ENCODE data around the gene NIPAL3. TPM values are rescaled to one million over a fixed set of nuclear protein-coding genes. Genes with fewer than 3 reads are reported as not detected.

Gene NIPAL3
- polyA plus RNA-seq, 2 donors: 10.3 to 11.3 TPM

DNA sequence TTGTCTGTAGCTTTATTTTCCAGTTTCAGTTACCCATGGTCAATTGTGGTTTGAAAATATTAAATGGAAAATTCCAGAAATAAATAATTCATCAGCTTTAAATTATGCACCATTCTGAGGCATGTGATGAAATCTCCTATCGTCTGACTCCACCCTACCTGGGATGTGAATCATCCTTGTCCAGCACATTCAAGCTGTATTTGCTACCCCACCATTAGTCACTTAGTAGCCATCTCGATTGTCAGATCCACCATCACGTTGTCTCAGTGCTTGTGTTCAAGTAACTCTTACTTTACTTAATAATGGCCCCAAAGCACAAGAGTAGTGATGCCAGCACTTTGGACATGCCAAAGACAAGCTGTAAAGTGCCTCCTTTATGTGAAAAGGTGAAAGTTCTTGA is 6.1 kb upstream of the NIPAL3 start:
- 44 to 59% methylated on average over 3 of the region's 3 CpGs for WGBS, 2 donors
- Histone ChIP-seq H3K4me1 (ENCODE audit: control insufficient read depth in 2 of 2, insufficient read depth in 2 of 2, low read length in 1 of 2) (no peaks in the 10 kb centered on the region), H3K27me3 (ENCODE audit: control insufficient read depth in 1 of 2, insufficient read depth in 2 of 2, low read length in 2 of 2) (no peaks in the 10 kb centered on the region), H3K36me3 (ENCODE audit: control insufficient read depth in 2 of 2, insufficient read depth in 2 of 2, low read length in 1 of 2) (no peaks in the 10 kb centered on the region), H3K9me3 (ENCODE audit: control insufficient read depth in 2 of 2, insufficient read depth in 1 of 2, low read depth in 1 of 2, low read length in 1 of 2) (no peaks in the 10 kb centered on the region), H3K4me3 (ENCODE audit: low read depth in 1 of 2, low read length in 2 of 2) (no peak overlapping the region), H3K27ac (ENCODE audit: low read depth in 2 of 2, low read length in 1 of 2) (no peak overlapping the region)

DNA sequence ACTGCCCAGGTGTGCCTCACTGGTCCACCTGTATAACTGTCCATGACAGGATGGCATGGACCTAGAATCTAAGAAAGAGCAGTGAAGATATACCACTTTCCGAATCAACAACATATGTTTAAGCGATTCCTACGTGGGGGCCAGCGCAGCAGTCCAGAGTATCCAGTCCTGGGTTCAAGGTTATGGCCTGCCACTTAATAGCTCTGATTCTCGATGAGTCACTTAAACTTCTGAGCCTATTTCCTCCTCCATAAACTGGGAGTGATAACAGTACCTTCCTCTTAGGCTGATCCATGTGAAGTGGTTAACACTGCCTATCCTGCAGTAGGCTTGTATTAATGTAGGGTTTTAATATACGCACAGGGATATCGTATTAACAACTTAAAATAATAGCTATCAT is 4.9 kb upstream of the NIPAL3 start:
- H3K36me3 ChIP-seq (ENCODE audit: control insufficient read depth in 2 of 2, insufficient read depth in 2 of 2, low read length in 1 of 2): no peaks in the 10 kb centered on the region
- no peak overlapping the region for H3K27ac ChIP-seq (ENCODE audit: low read depth in 2 of 2, low read length in 1 of 2)
- H3K4me1 ChIP-seq (ENCODE audit: control insufficient read depth in 2 of 2, insufficient read depth in 2 of 2, low read length in 1 of 2): no peaks in the 10 kb centered on the region
- WGBS, 2 donors: 92 to 95% methylated on average over 7 of the region's 7 CpGs
- H3K4me3 ChIP-seq (ENCODE audit: low read depth in 1 of 2, low read length in 2 of 2): no peak overlapping the region
- no peaks in the 10 kb centered on the region for H3K27me3 ChIP-seq (ENCODE audit: control insufficient read depth in 1 of 2, insufficient read depth in 2 of 2, low read length in 2 of 2)
- no peaks in the 10 kb centered on the region for H3K9me3 ChIP-seq (ENCODE audit: control insufficient read depth in 2 of 2, insufficient read depth in 1 of 2, low read depth in 1 of 2, low read length in 1 of 2)

DNA sequence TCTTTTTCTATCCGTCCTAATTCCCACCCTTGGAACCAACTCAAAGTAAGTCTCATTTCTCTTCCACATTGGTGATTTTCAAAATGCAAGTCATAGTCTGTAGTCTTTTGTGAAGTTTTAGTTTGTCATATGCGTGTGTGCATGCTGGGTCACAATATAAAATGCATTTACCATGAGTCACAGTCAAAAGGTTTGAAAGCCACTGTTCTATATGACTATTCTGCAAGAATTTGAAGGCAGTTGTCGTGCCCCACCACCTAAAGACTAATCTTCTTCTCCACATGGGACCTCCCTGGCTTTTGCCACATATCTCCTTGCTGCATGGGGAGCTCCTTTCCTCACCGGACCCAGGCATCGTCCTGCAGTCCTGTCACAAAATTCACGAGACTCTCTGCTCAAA is 3.6 kb upstream of the NIPAL3 start:
- Histone ChIP-seq H3K36me3 (ENCODE audit: control insufficient read depth in 2 of 2, insufficient read depth in 2 of 2, low read length in 1 of 2) (no peaks in the 10 kb centered on the region), H3K9me3 (ENCODE audit: control insufficient read depth in 2 of 2, insufficient read depth in 1 of 2, low read depth in 1 of 2, low read length in 1 of 2) (no peaks in the 10 kb centered on the region), H3K27ac (ENCODE audit: low read depth in 2 of 2, low read length in 1 of 2) (no peak overlapping the region), H3K27me3 (ENCODE audit: control insufficient read depth in 1 of 2, insufficient read depth in 2 of 2, low read length in 2 of 2) (no peaks in the 10 kb centered on the region), H3K4me3 (ENCODE audit: low read depth in 1 of 2, low read length in 2 of 2) (no peak overlapping the region), H3K4me1 (ENCODE audit: control insufficient read depth in 2 of 2, insufficient read depth in 2 of 2, low read length in 1 of 2) (peaks cover 0 to 2% of the 10 kb centered on the region in 2 donors)
- WGBS, 2 donors: 71 to 73% methylated on average over 6 of the region's 6 CpGs

DNA sequence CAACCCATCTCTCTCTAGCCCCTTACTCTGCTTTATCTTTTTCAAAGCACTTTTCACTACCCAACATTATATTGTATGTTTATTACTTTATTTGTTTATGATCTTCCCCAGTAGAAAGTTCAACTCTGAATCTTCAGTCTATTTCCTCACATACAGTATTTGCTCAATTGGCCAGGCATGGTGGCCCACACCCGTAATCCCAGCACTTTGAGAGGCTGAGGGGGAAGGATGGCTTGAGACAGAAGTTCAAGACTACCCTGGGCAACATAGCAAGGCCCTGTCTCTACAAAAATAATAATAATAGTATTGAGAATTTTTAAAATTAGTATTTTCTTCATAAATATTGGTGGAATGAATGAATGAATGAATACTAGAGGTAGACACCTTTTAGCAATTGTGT is 3.2 kb upstream of the NIPAL3 start:
- Histone ChIP-seq H3K4me1 (ENCODE audit: control insufficient read depth in 2 of 2, insufficient read depth in 2 of 2, low read length in 1 of 2) (peaks cover 0 to 4% of the 10 kb centered on the region in 2 donors), H3K36me3 (ENCODE audit: control insufficient read depth in 2 of 2, insufficient read depth in 2 of 2, low read length in 1 of 2) (no peaks in the 10 kb centered on the region), H3K27me3 (ENCODE audit: control insufficient read depth in 1 of 2, insufficient read depth in 2 of 2, low read length in 2 of 2) (no peaks in the 10 kb centered on the region), H3K27ac (ENCODE audit: low read depth in 2 of 2, low read length in 1 of 2) (no peak overlapping the region), H3K4me3 (ENCODE audit: low read depth in 1 of 2, low read length in 2 of 2) (no peak overlapping the region), H3K9me3 (ENCODE audit: control insufficient read depth in 2 of 2, insufficient read depth in 1 of 2, low read depth in 1 of 2, low read length in 1 of 2) (no peaks in the 10 kb centered on the region)
- 68 to 95% methylated on average over 1 of the region's 1 CpG for WGBS, 2 donors

DNA sequence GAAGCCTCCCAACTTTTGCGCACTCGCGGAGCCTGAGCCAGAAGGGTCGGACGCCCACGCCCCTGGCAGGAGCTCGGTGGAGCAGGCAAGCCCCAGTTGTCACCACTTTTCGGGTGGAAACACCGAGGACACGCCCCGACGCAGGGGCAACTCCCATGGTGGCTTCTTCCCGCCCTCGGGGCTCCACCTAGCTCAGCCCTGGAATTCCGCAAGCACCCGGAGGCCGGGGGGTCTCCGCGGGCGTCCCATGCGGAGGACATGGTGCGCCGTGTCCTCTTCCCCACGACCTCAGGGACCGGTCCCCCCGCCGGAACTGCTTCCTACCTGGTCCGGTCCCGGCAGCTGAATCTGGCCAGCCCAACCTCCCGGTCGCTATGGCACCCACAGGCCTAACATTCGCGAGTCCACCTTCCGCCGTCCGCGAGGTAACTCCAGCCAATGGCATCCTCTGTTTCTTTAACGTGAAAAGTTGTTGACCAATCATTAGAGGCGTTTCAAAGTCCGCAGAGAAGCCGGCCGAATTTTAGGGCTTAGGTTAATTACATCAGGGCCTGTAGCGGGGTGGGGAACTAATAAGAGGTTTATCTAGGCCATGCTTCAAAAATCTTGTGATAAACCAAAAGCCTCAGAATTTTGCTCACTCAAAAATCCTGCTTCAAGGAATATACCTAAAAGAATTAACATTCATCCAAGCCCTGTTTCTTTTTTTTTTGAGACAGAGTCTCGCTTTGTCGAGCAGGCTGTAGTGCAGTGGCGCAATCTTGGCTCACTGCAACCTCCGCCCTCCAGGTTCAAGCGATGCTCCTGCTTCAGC is 2.0 kb upstream of the NIPAL3 start, which contains the start of gene STPG1:
Gene STPG1 (minus strand): TSS at position 433 of the 814 bp plus-strand sequence. CDS start 12,394 bp downstream, outside the sequence.
- no peaks in the 10 kb centered on the region for H3K36me3 ChIP-seq (ENCODE audit: control insufficient read depth in 2 of 2, insufficient read depth in 2 of 2, low read length in 1 of 2)
- WGBS, 2 donors: 4 to 5% methylated on average over 48 of the region's 48 CpGs
- peak within 1 kb of the TSS; percentile 69 to 78 for H3K27ac ChIP-seq (ENCODE audit: low read depth in 2 of 2, low read length in 1 of 2)
- peaks cover 0 to 4% of the 10 kb centered on the region in 2 donors for H3K4me1 ChIP-seq (ENCODE audit: control insufficient read depth in 2 of 2, insufficient read depth in 2 of 2, low read length in 1 of 2)
- no peaks in the 10 kb centered on the region for H3K9me3 ChIP-seq (ENCODE audit: control insufficient read depth in 2 of 2, insufficient read depth in 1 of 2, low read depth in 1 of 2, low read length in 1 of 2)
- peak within 1 kb of the TSS; percentile 67 to 72 for H3K4me3 ChIP-seq (ENCODE audit: low read depth in 1 of 2, low read length in 2 of 2)
- H3K27me3 ChIP-seq (ENCODE audit: control insufficient read depth in 1 of 2, insufficient read depth in 2 of 2, low read length in 2 of 2): no peaks in the 10 kb centered on the region

DNA sequence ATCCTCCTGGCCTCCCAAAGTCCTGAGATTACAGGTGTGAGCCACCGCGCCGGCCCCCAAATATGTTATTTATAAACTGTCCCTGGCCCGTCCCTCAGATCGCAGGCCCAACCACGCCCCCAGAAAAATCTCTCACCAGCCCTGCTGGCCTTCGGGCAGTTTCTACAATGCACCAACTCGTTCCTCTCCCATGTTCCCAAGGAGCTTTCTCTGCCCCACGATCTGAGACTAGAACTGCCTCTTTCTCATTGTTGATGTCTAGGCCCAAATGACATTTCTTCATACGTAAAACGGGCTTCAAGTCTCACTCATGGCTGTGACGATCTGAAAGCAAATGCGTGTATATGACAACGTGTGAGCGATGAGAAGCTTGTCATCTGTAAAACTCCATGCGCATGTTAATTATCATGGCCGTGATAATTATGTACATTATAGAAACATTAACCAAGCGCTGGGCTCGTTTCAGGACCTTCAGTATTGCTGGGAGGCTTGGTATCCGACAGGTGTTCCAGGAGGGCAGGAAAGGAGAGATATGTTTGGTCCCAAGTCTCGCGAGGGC is 748 bp upstream of the NIPAL3 start:
- peaks cover 0 to 10% of the 10 kb centered on the region in 2 donors for H3K4me1 ChIP-seq (ENCODE audit: control insufficient read depth in 2 of 2, insufficient read depth in 2 of 2, low read length in 1 of 2)
- WGBS, 2 donors: 57 to 65% methylated on average over 22 of the region's 22 CpGs
- no peaks in the 10 kb centered on the region for H3K36me3 ChIP-seq (ENCODE audit: control insufficient read depth in 2 of 2, insufficient read depth in 2 of 2, low read length in 1 of 2)
- no peaks in the 10 kb centered on the region for H3K9me3 ChIP-seq (ENCODE audit: control insufficient read depth in 2 of 2, insufficient read depth in 1 of 2, low read depth in 1 of 2, low read length in 1 of 2)
- peak overlapping the region; percentile 20 to 87 for H3K4me3 ChIP-seq (ENCODE audit: low read depth in 1 of 2, low read length in 2 of 2)
- H3K27ac ChIP-seq (ENCODE audit: low read depth in 2 of 2, low read length in 1 of 2): peak overlapping the region; percentile 63
- no peaks in the 10 kb centered on the region for H3K27me3 ChIP-seq (ENCODE audit: control insufficient read depth in 1 of 2, insufficient read depth in 2 of 2, low read length in 2 of 2)

DNA sequence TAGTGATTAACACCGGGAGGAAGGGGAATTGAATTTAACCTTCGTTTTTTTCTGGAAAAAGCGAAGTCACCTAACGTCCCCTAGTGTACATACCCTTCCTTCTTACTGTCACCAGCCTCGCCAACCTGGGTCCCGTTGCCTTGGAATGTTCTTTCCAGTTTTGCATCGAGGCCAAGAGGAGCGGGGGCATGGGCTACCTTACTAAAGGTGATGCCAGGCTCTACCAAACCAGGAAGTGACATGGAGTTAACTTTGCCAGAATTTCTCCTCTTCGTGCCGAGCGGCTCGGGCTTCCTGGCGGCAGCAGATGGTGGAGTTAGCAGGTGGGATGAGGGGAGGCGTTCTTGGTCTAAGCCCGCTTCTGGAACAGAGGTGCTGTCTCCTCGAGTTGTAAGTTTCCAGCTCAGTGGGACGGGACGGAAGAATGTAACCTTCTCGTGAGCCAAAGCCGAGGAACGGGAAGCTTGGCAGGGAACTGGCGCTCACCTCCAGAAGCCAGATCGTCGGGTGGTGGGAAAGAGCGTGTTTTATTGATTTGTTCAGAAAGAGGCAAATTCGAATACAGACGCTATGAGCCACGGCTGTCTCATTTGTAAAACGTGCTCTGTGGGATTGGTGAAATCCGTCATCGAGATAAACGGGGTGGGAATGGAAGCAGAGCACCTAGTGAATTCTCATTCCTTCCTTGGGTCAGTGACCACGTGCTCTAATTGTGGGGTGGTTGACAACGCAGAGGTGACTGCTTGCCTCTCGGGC is 486 bp downstream of the NIPAL3 start:
- Histone ChIP-seq H3K9me3 (ENCODE audit: control insufficient read depth in 2 of 2, insufficient read depth in 1 of 2, low read depth in 1 of 2, low read length in 1 of 2) (no peaks in the 10 kb centered on the region), H3K4me3 (ENCODE audit: low read depth in 1 of 2, low read length in 2 of 2) (peak overlapping the region; percentile 64 to 87), H3K27me3 (ENCODE audit: control insufficient read depth in 1 of 2, insufficient read depth in 2 of 2, low read length in 2 of 2) (no peaks in the 10 kb centered on the region), H3K4me1 (ENCODE audit: control insufficient read depth in 2 of 2, insufficient read depth in 2 of 2, low read length in 1 of 2) (peaks cover 0 to 10% of the 10 kb centered on the region in 2 donors), H3K36me3 (ENCODE audit: control insufficient read depth in 2 of 2, insufficient read depth in 2 of 2, low read length in 1 of 2) (no peaks in the 10 kb centered on the region), H3K27ac (ENCODE audit: low read depth in 2 of 2, low read length in 1 of 2) (peak overlapping the region; percentile 82 to 90)
- WGBS, 2 donors: 2 to 4% methylated on average over 35 of the region's 35 CpGs

DNA sequence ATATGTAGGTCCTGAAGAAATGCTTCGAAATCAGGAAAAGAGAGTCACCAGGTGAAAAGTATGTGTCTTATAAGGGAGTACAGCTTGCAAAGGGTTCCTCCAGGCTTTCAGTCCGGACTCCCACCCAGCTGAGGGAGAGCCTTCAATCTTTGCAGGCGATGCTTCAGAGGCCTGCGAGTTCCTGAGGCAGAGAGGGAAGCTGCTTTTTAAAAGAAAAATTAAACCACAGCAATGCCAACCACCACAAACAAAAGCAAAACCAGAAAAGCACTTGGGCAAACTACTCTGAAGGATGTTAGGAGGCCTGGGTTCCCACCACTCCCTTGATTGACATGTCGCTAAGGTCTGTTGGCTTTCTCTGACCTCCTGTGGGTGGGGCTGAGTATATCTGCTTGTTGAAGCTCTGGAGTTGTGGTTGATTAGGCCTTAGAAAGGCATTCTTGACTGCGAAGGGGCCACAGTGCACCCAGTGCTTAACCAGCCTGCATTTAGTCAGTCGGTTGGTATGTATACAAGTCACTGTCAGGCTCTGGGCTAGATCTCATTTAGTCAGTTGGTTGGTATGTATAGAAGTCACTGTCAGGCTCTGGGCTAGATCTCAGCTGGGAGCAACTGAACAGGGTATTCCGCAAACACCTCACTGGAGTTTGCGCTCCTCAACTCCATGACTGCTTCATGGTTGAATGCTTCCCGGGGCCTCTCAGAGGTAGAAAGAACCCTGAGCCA is 1.2 kb downstream of the NIPAL3 start:
- Histone ChIP-seq H3K36me3 (ENCODE audit: control insufficient read depth in 2 of 2, insufficient read depth in 2 of 2, low read length in 1 of 2) (peaks cover 1 to 4% of the 10 kb centered on the region in 2 donors), H3K9me3 (ENCODE audit: control insufficient read depth in 2 of 2, insufficient read depth in 1 of 2, low read depth in 1 of 2, low read length in 1 of 2) (no peaks in the 10 kb centered on the region), H3K27me3 (ENCODE audit: control insufficient read depth in 1 of 2, insufficient read depth in 2 of 2, low read length in 2 of 2) (no peaks in the 10 kb centered on the region), H3K4me1 (ENCODE audit: control insufficient read depth in 2 of 2, insufficient read depth in 2 of 2, low read length in 1 of 2) (peaks cover 0 to 10% of the 10 kb centered on the region in 2 donors), H3K4me3 (ENCODE audit: low read depth in 1 of 2, low read length in 2 of 2) (peak overlapping the region; percentile 64 to 87), H3K27ac (ENCODE audit: low read depth in 2 of 2, low read length in 1 of 2) (peak overlapping the region; percentile 82 to 90)
- whole genome bisulfite sequencing, 2 donors: 36 to 40% methylated on average over 10 of the region's 10 CpGs

DNA sequence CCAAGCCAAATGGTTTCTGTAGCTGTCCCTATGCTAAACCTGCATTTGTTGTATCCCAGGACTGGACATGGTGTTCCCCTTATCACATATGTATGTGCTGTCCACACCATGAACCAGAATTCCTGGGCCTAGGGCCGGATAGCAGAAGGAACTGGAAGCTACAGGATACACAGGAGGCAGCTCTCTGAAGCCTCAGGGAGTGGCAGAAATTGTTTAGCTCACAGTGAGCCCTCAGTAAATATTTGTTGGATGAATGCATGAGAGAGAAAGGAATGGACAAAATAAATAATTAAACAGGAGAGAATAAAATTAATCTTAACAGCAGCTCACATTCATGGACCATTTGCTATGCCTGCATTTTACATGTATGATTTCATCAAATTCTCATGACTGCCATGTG is 2.1 kb downstream of the NIPAL3 start:
- 47 to 61% methylated on average over 1 of the region's 1 CpG for WGBS, 2 donors
- peaks cover 5 to 7% of the 10 kb centered on the region in 2 donors for H3K36me3 ChIP-seq (ENCODE audit: control insufficient read depth in 2 of 2, insufficient read depth in 2 of 2, low read length in 1 of 2)
- peak overlapping the region; percentile 50 to 82 for H3K27ac ChIP-seq (ENCODE audit: low read depth in 2 of 2, low read length in 1 of 2)
- no peaks in the 10 kb centered on the region for H3K27me3 ChIP-seq (ENCODE audit: control insufficient read depth in 1 of 2, insufficient read depth in 2 of 2, low read length in 2 of 2)
- peaks cover 0 to 10% of the 10 kb centered on the region in 2 donors for H3K4me1 ChIP-seq (ENCODE audit: control insufficient read depth in 2 of 2, insufficient read depth in 2 of 2, low read length in 1 of 2)
- no peaks in the 10 kb centered on the region for H3K9me3 ChIP-seq (ENCODE audit: control insufficient read depth in 2 of 2, insufficient read depth in 1 of 2, low read depth in 1 of 2, low read length in 1 of 2)
- H3K4me3 ChIP-seq (ENCODE audit: low read depth in 1 of 2, low read length in 2 of 2): no peak overlapping the region

Data from esophagus (tissue), 2 donors.